Mucosa of gallbladder (tissue), 1 donor: Measurements from ENCODE around the gene ATP2A2. TPM values are rescaled to one million over a fixed set of nuclear protein-coding genes. Genes with fewer than 3 reads are reported as not detected.
"Not testable (repeated sequence)": the region's sequence is repeated elsewhere in the genome, so short reads cannot be mapped to it uniquely, and the experiment has no call there.

Experiments used
- DNase-seq: peaks from one replicate; pipeline ENCODE4 v3.0.0-alpha.2; 2020; ENCODE audit warnings: low spot score
- total RNA-seq: library from RNA; stranded (reverse); gene quantifications from one replicate; pipeline ENCODE4 v1.2.1, GENCODE V29; 2021
- donor health status: DM: no; HTN: no; CAD: no.

The ATP2A2 gene
- total RNA-seq = 248 TPM

GRCh38 chr12:110280779-110281548, at the start of gene ATP2A2:
Gene ATP2A2, plus strand, starts transcription at chr12:110281247. Its CDS starts 543 bp downstream, at chr12:110281790.
- DNase-seq = peak; percentile 92

- peak; percentile 54 for DNase-seq
Observed at GRCh38 chr12:110233212-110233903, 47.7 kb upstream of the ATP2A2 start.

GRCh38 chr12:110234331-110234751, 46.7 kb upstream of the ATP2A2 start:
- DNase-seq = no peak

- DNase-seq = no peak
Observed at GRCh38 chr12:110234755-110235154, 46.3 kb upstream of the ATP2A2 start.

- DNase-seq = no peak
Observed at GRCh38 chr12:110235383-110235782, 45.7 kb upstream of the ATP2A2 start.

GRCh38 chr12:110243227-110243626, 37.8 kb upstream of the ATP2A2 start:
- DNase-seq = no peak

- DNase-seq = no peak
Observed at GRCh38 chr12:110244372-110244771, 36.7 kb upstream of the ATP2A2 start.

GRCh38 chr12:110244829-110245228, 36.2 kb upstream of the ATP2A2 start:
- no peak for DNase-seq

GRCh38 chr12:110245369-110245772, 35.7 kb upstream of the ATP2A2 start:
- DNase-seq = peak; percentile 33

GRCh38 chr12:110246636-110247339, 34.3 kb upstream of the ATP2A2 start:
- no peak for DNase-seq

- peak; percentile 85 for DNase-seq
Observed at GRCh38 chr12:110247340-110248095, 33.5 kb upstream of the ATP2A2 start.

GRCh38 chr12:110248096-110248447, 33.0 kb upstream of the ATP2A2 start:
- DNase-seq = peak; percentile 29

GRCh38 chr12:110249105-110249504, 31.9 kb upstream of the ATP2A2 start:
- DNase-seq = no peak

- DNase-seq = peak; percentile 69
Observed at GRCh38 chr12:110249716-110250225, 31.3 kb upstream of the ATP2A2 start.

GRCh38 chr12:110251381-110251780, 29.7 kb upstream of the ATP2A2 start:
- no peak for DNase-seq

- DNase-seq = no peak
Observed at GRCh38 chr12:110252716-110253115, 28.3 kb upstream of the ATP2A2 start.

- peak; percentile 60 for DNase-seq
Observed at GRCh38 chr12:110253176-110253575, 27.9 kb upstream of the ATP2A2 start.

GRCh38 chr12:110254971-110255540, 26.0 kb upstream of the ATP2A2 start:
- no peak for DNase-seq

- DNase-seq = not testable (repeated sequence)
Observed at GRCh38 chr12:110255890-110256456, 25.1 kb upstream of the ATP2A2 start.

GRCh38 chr12:110256780-110257431, 24.1 kb upstream of the ATP2A2 start:
- peak; percentile 31 for DNase-seq
